ENCODE measurements around the gene MYO9B. TPM values are rescaled to one million over a fixed set of nuclear protein-coding genes. Genes with fewer than 3 reads are reported as not detected.

Gene MYO9B
- total RNA-seq, 4 donors from 2014 or later, result 102 to 246 (median 151) TPM

- no peaks in the 10 kb centered on the region for H3K9me3 ChIP-seq
- intact Hi-C loops (cut with DNase I; ENCODE audit: low total_unique reads), result no loop called here
- TF ChIP-seq CTCF (IDR thresholded peaks at IDR 0.05) (no peak), POLR2AphosphoS5 (IDR thresholded peaks at IDR 0.05) (no peak), POLR2A (IDR thresholded peaks at IDR 0.05) (no peak), EP300 (IDR thresholded peaks at IDR 0.05; ENCODE audit: low read depth) (no peak)
- peaks cover 0 to 72% (median 36%) of the 10 kb centered on the region in 4 donors for H3K36me3 ChIP-seq
- no peak overlapping the region for H3K27ac ChIP-seq
- no peak overlapping the region for H3K4me3 ChIP-seq
- H3K27me3 ChIP-seq, result no peaks in the 10 kb centered on the region
- H3K4me1 ChIP-seq, result no peaks in the 10 kb centered on the region
- 97 to 100% methylated on average over 1 to 6 of the region's 6 CpGs for WGBS, 2 donors (ENCODE audit: low coverage in 1 of 2)
- DNase-seq, result no peak
- in situ Hi-C loops (cut with MboI; ENCODE audit: low pct_ligation_motif_present in 1 of 4, low pct_unique_long_range_greater_than_20kb in 1 of 4, low sequenced_read_pairs in 3 of 4), result no loop called here
These were observed 87.0 kb downstream of the MYO9B start for GRCh38 chr19:17162580-17162979.

GRCh38 chr19:17163652-17164051, 88.1 kb downstream of the MYO9B start:
- Histone ChIP-seq H3K27ac (no peak overlapping the region), H3K4me3 (no peak overlapping the region), H3K27me3 (no peaks in the 10 kb centered on the region), H3K9me3 (no peaks in the 10 kb centered on the region), H3K4me1 (no peaks in the 10 kb centered on the region), H3K36me3 (peaks cover 0 to 75% (median 38%) of the 10 kb centered on the region in 4 donors)
- TF ChIP-seq POLR2A (IDR thresholded peaks at IDR 0.05) (no peak), CTCF (IDR thresholded peaks at IDR 0.05) (no peak), POLR2AphosphoS5 (IDR thresholded peaks at IDR 0.05) (no peak), EP300 (IDR thresholded peaks at IDR 0.05; ENCODE audit: low read depth) (no peak)
- intact Hi-C loops (cut with DNase I; ENCODE audit: low total_unique reads) (no loop called here), in situ Hi-C loops (cut with MboI; ENCODE audit: low pct_ligation_motif_present in 1 of 4, low pct_unique_long_range_greater_than_20kb in 1 of 4, low sequenced_read_pairs in 3 of 4) (no loop called here)
- DNase-seq, result no peak
- WGBS, 2 donors (ENCODE audit: low coverage in 1 of 2), result 94 to 100% methylated on average over 2 to 4 of the region's 4 CpGs

- no peak overlapping the region for H3K27ac ChIP-seq
- WGBS, 2 donors (ENCODE audit: low coverage in 1 of 2), result 86% methylated on average over 7 of the region's 7 CpGs; no CpG with 5 or more reads in 1 of the 2 donors
- H3K9me3 ChIP-seq, result no peaks in the 10 kb centered on the region
- in situ Hi-C loops (cut with MboI; ENCODE audit: low pct_ligation_motif_present in 1 of 4, low pct_unique_long_range_greater_than_20kb in 1 of 4, low sequenced_read_pairs in 3 of 4) (no loop called here), intact Hi-C loops (cut with DNase I; ENCODE audit: low total_unique reads) (no loop called here)
- DNase-seq, result no peak
- peaks cover 0 to 73% (median 36%) of the 10 kb centered on the region in 4 donors for H3K36me3 ChIP-seq
- no peaks in the 10 kb centered on the region for H3K27me3 ChIP-seq
- TF ChIP-seq POLR2A (IDR thresholded peaks at IDR 0.05) (no peak), POLR2AphosphoS5 (IDR thresholded peaks at IDR 0.05) (no peak), EP300 (IDR thresholded peaks at IDR 0.05; ENCODE audit: low read depth) (no peak), CTCF (IDR thresholded peaks at IDR 0.05) (no peak)
- H3K4me1 ChIP-seq, result no peaks in the 10 kb centered on the region
- no peak overlapping the region for H3K4me3 ChIP-seq
These were observed 89.1 kb downstream of the MYO9B start for GRCh38 chr19:17164639-17165038.

GRCh38 chr19:17165715-17166114, 90.1 kb downstream of the MYO9B start:
- H3K4me3 ChIP-seq, result no peak overlapping the region
- in situ Hi-C loops (cut with MboI; ENCODE audit: low pct_ligation_motif_present in 1 of 4, low pct_unique_long_range_greater_than_20kb in 1 of 4, low sequenced_read_pairs in 3 of 4), result no loop called here
- H3K27ac ChIP-seq, result no peak overlapping the region
- intact Hi-C loops (cut with DNase I; ENCODE audit: low total_unique reads), result no loop called here
- H3K9me3 ChIP-seq, result no peaks in the 10 kb centered on the region
- TF ChIP-seq POLR2A (IDR thresholded peaks at IDR 0.05), result no peak
- TF ChIP-seq CTCF (IDR thresholded peaks at IDR 0.05), result no peak
- no peak for TF ChIP-seq EP300 (IDR thresholded peaks at IDR 0.05; ENCODE audit: low read depth)
- TF ChIP-seq POLR2AphosphoS5 (IDR thresholded peaks at IDR 0.05), result no peak
- no peaks in the 10 kb centered on the region for H3K27me3 ChIP-seq
- WGBS, 2 donors (ENCODE audit: low coverage in 1 of 2), result 92 to 96% methylated on average over 4 to 5 of the region's 5 CpGs
- no peaks in the 10 kb centered on the region for H3K4me1 ChIP-seq
- H3K36me3 ChIP-seq, result peaks cover 0 to 66% (median 34%) of the 10 kb centered on the region in 4 donors
- no peak for DNase-seq
